GM19324 (cell line): Measurements from ENCODE around the gene FAR2.

Experiments used
- ATAC-seq: cut with Tn5 transposase; IDR thresholded peaks from one replicate; pipeline ENCODE4 v1.9.1; 2021; ENCODE audit warnings: mild to moderate bottlenecking, moderate library complexity; ENCODE audit not compliant: unreplicated experiment, low FRiP score

FAR2 gene

DNA sequence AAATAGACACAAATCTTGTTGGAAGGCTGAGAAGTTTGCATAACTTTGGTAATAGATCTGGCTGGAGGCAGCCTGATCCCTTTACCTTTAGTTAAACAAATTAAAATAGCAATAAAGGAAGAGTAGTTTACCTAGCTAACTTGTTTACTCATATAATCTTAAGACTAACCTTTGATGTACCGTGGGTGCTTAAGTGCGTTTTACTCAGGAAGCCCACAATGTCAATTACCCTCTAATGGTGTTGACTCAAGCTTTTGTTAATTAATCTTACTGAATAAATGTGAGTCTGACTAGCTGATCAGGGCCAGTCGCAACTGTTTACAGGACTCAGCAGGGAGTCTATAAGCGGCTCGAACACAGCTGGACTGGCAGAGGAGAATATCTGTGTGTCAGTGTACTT is 51.5 kb downstream of the FAR2 start:
- no peak for ATAC-seq

- no peak for ATAC-seq
Observed at GRCh38 chr12:29201296-29201695, 52.2 kb downstream of the FAR2 start.

DNA sequence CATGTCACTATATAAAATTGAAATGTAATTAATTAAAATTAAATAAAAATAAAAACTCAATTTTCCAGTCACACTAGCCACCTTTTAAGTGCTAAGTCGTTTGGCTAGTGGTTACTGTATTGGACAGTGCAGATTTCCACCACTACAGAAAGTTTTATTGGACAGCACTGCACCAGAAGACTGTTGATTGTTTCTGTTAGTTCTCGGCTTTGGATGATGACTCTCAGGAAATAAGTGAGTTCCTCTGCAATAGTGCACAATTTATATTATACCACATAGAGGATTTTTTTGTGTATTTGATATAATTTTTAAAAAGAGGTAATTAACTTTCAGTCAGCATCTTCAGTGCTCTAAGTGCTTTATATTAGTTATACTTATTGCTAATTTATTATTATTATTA is 52.7 kb downstream of the FAR2 start:
- no peak for ATAC-seq

DNA sequence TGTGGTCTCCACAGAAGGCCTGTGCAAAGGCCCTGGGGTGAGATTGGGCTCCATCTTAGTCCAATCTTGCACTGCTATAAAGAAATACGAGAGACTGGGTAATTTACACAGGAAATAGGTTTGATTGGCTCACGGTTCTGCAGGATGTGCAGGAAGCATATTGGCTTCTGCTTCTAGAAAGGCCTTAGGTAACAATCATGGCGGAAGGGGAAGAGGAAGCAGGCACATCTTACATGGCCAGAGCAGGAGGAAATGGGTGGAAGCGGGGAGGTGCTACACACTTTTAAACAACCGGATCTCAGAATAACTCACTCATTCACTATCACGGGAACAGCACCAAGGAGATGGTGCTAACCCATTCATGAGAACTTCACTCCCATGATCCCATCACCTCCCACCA is 55.4 kb downstream of the FAR2 start:
- ATAC-seq = no peak

DNA sequence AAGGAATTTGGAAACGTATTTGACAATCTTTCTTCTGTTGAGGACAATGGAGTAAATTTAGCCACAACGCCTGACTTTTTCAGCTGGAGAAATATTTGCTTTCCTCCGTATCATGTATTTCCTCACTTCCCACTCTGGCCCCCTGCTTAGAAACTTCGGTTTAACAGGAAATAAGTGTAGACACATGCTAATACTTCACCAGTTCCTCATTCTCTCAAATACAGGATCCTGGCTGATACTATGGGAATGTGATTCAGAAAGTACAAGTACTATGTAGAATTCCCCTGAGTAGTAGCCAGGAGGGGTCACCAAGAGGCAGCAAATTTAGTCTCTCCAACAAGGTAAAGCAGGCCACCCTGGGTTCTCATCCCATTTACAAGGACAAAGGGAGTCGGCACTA is 58.0 kb downstream of the FAR2 start:
- ATAC-seq = no peak

GRCh38 chr12:29208060-29208459 is 59.0 kb downstream of the FAR2 start:
- ATAC-seq = peak; percentile 67

GRCh38 chr12:29208936-29209701 is 60.0 kb downstream of the FAR2 start:
- ATAC-seq = no peak

- no peak for ATAC-seq
Observed at GRCh38 chr12:29211696-29212095, 62.6 kb downstream of the FAR2 start.

DNA sequence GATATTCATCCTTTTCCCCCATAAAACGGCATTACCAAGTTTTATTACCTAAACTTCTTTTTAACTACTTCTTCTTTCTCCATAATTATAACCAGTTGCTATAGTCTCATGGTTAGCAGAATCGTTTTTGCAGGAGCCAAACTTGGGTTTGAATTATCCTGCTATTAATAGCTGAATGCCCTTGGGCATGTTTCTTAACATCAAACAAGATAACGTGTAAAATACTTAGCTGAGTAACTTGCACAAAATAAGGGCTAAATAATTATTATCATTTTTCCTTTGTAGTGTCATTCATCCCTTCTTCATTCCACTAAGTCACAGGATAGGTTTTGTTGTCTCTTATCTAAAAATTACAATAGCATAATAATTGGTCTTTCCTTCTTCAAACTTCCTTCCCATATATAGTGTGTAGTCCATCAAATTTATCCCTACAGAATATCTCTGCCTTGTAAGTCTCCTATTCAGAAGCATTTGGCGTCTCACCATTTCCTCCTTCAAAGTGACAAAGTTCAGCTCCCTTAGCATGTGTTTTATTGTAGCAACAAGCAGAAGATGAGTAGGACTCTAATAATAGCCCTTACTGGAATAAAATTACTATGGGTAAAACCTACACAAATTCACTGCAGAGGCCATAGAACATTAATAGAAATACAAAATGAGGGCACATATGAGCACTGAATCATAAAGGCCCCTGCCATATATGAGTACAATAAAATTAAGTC is 63.8 kb downstream of the FAR2 start:
- no peak for ATAC-seq

DNA sequence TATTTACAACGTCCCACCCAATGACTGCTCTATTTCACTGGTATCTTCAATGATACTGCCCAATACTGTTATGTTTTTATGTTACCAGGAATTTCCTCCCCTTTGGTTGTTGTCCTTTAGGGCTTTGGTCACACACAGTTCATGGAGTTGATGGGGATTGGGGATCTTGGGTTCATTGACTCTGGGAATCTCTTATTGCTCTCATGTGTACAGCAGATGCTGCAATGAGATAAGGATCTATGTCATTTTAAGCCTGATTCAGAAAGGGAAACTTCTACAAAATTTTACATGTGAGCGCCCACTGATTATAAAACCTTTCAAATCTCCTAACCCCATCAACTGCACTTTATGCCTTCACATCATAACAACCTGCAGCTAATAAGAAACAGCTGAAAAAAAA is 67.2 kb downstream of the FAR2 start:
- ATAC-seq = no peak

GRCh38 chr12:29216797-29217575 is 67.9 kb downstream of the FAR2 start:
- ATAC-seq = no peak

DNA sequence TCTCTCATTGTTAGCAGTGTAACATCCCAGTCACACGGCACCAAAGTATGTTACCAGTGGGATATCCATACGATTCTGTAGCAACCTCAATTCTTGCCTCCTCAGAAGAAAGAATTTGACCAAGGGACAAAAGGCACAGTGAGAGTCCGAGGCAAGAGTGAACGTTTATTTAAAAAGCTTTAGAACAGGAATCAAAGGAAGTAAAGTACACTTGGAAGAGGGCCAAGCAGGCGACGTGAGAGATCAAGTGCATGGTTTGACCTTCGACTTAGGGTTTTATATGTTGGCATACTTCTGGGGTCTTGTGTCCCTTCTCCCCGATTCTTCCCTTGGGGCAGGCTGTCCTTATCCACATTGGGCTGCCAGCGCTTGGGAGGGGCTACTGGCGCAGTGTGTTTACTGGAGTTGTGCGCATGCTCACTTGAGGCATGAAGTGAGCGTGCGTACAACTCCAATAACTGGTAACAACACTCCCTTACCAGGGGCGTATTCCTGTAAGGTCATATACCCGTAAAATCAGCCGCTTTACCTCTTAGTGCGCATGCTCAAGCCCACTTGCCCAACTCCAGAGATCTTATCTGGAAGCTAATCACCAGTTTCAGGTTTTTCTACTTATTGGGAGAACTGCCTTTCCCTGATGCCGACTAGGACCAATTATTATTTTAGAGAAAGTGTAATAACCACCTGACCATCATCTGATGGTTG is 71.7 kb downstream of the FAR2 start:
- no peak for ATAC-seq

DNA sequence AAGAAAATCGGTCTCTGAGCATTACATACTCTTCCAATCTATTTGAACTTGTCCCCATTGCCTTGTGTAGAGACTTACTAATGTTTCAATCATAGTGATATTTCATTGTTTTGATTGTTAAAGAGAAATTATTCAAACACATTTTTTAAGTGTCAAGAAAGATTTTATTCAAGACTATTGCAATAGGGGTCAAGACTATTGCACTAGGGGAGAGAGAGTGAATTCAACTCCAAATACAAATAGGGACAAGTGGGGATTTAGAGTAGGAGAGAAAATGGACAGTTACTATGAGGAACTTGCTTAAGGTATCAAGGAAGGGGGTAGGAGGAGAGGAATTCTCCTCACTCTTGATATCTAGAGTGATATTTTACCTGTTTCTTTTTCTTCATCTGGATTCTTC is 73.1 kb downstream of the FAR2 start:
- no peak for ATAC-seq

- ATAC-seq = no peak
Observed at GRCh38 chr12:29223426-29223825, 74.3 kb downstream of the FAR2 start.

DNA sequence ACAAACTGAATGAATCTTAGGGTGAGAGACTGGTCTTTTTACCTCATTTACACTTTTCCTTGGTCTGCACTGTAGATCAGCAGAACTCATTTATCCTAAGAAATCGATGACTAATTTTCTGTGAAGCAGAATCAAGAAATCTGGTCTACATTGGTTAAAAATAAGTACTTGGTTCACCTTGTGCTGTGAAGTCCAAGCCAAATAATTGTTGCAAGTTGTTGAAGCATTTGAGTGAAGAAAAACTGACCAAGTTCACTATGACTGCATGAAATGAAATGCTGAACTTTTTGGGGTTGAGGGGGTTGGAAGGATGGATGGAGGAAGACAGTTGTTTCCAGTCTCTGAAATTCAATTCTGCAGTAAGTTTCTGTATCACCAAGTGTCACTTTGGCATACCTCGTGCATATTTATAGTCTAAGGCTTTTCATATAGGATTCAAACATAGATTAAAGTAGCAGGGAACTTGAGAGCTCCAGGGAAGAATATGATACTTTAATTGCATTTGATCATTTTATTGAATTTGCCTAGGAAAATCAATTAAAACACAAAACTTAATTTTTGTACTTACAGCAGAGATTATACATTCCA is 75.0 kb downstream of the FAR2 start:
- no peak for ATAC-seq

- no peak for ATAC-seq
Observed at GRCh38 chr12:29224572-29224971, 75.5 kb downstream of the FAR2 start.

DNA sequence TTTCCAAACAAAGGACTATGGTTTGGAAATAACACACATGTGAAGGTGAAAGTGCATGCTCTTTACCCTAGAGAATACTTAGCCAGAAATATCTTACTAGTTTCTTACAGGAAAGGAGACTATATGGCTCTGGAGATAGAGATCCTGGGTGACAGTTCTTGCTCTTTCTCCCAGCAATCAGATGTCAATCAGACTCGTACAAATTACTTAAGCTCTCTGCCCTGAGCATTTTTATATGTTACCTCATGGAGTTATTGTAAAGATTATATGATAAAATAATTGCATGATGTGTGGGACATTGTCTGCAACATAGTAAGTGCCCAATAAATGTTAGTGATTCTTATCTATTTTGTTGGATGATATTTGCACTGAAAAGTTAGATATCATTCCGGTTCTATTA is 76.8 kb downstream of the FAR2 start:
- no peak for ATAC-seq

- ATAC-seq = no peak
Observed at GRCh38 chr12:29226616-29227015, 77.5 kb downstream of the FAR2 start.

DNA sequence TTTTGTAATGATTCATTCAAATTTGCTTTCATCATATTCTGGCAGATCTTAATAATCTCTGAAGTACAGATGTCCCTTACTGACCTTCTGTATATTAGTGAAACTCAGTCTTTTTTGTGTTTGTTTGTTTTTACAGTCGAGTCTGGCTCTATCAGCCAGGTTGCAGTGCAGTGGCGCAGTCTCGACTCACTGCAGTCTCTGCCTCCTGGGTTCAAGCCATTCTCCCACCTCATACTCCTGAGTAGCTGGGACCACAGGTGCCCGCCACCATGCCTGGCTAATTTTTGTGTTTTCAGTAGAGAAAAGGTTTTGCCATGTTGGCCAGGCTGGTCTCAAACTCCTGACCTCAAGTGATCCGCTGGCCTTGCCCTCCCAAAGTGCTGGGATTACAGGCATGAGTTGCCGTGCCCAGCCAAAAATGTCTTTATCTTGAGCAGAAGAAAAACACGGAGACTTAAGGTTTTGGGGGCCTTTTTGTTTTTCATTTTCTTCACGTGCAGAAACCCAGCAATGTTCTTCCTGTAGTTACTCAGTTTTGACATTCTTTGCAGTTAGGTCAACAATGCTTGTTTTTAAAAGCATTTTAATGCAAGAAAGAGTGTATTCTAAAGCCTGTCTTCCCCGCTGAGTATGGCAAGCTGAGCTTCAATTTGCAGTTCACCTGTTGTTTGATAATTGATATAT is 79.5 kb downstream of the FAR2 start:
- ATAC-seq = no peak

- no peak for ATAC-seq
Observed at GRCh38 chr12:29229158-29229505, 80.1 kb downstream of the FAR2 start.
